Amniotic epithelial cell (primary cell): ENCODE data around the gene MBNL2.

Experiments used
- DNase-seq: peaks from one replicate; pipeline ENCODE4 v3.0.0-alpha.2; 2010; ENCODE audit warnings: low read depth

The MBNL2 gene

DNA sequence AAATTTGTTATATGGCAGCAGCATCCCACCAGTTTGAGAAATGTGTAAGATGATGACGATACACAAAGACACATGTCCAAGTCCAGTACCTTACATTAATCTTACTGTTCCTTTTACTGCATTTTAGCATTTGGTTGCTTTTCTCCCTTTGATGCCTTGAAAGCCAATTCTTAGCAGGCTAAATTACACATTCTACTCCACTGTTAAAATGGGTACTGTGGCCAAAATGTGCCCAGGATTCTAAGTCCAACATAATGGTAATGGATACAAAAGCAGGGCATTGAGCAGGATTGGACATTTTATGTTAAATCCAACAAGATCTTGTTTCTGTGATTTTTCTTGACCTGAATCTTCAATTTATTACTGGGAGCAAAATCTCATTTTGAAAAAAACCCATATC lies 159.1 kb downstream of the MBNL2 start:
- no peak for DNase-seq

DNA sequence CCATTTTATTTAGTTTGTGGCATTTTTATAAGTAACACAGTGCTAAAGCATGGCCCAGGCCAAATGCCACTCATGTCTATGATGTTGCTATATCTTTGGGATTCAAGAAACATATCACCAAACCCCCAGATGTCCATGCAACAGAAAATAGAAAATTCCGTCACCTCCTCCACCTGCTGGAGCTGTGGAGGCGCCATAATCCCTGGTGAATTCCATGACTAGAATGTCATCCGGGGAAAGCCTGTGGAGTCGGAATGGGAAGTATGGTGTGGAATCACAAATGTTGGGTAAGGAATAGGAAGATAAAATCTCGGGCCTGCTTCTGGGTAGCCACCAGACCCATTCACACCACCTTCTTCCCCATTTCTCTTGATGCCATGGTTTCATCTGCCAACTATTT lies 160.1 kb downstream of the MBNL2 start:
- DNase-seq: no peak

DNA sequence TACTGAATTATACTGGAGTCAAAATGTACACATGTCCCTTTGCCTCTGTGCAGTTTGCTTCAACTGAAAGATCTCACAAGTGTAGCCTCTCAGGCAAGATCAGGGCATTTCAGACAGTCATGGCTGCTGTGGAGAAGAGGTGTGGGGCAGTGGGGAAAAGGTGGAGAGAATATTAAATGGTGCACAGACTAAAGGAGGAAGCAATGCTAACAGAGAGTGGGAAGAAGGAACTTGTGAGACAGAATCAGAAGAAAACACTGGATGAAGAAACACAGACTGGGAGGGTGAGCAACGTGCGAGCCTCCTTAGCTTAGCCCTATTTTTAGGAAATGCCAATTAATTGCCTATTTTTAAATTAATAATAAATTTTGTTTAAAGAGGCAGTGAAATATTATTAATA lies 162.2 kb downstream of the MBNL2 start:
- DNase-seq: no peak

DNA sequence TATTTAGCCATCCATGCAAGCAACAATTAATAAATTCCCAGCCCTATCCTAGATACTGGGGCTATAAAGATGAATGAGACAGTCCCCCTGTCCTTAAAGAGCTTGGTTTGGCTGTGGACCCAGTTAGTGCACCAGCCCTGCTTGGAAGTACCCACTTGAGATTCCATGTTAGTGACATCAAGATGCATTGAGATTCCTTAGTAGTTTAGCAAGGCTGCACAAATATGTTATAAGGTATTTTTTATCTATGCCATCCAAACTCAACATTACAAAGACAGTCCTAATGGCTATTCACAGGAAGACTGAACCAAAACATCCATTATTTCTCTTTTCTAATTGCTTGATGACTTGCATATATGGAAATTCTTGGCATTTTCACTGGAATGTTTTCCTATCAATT lies 163.0 kb downstream of the MBNL2 start:
- no peak for DNase-seq

DNA sequence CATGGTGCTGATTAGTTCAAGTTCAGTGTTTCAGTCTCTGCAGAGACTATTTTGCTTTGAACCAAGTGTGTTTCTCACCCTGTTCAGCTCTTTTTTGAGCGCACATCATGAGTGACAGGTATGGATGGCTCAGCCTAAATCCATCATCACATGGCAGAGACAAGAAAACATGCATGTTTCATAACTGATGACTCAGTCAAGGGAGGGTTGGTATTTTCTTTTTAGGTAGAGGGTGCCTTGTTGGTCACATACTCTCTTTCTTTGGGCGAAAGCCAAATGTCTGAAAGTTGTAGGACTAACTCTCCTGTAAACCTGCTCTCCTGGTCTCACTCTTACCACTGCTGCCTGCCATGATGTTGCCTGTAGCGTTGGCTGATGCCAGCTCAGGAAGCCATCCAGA lies 163.7 kb downstream of the MBNL2 start:
- peak; percentile 27 for DNase-seq

DNA sequence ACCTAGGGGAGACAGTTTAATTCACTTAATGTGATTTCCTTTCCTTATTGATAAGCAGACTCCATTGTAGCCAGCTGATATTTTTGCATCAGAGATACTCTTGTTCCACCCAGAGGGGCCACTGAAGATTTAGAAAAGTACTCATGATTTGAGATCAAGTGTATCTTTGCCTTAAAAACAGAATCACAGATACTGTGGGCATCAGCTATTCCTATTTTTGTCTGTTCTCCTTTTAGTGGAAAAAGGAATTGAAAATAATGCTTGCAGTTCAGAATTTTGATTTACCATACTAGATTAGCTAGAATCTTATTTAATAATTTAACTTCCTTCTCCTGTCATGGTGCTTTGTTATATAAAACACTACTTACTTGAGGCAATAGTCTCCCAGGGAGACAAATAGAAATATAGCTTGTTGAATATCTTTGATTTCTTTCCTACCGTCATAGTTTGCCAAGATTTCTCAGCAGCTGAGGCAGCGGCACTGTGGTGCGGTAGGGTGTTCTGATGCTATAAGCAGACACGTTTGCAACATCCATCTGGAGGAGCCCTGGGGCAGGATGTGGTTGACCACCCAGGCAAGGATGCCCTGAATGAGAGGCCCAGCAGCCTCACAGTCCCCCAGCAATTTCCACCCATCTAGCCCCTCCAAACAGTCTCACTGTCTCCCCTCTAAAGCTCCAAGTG lies 164.8 kb downstream of the MBNL2 start:
- DNase-seq: peak; percentile 16

DNA sequence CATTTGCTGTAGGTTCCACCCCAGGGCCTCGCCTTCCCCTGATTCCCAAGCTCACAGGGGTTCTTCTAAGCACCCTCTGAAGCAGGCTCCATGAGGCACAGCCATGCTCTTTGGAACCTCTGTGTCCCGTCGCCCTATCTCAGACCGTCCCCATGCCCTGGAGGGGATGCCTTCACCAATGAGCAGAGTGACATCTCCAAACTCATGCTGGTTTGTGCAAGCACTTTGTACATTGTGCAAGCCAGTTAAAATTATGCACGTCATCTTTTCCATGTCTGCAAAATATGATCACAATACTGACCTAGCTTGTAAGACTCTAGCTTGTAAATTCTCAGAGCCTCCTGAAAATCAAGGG lies 165.3 kb downstream of the MBNL2 start:
- DNase-seq: no peak

DNA sequence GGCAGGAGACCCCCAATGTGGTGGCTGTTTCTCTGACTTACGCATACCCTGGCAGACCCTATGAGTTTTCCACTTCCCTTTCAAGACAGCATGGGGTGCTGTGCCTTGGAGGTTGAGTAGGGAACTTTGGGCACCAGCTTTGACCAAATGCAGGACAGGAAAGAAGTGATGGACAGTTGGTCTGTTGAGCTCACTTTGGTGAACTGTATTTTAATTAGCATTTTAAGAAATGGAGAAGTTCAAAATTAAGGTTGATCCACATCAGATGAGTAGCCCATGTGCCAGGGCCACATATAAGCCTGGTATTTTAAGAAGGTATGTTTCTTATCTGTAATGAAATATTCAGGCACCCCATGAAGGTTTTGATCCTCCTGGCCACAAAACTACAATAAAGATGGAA lies 165.8 kb downstream of the MBNL2 start:
- no peak for DNase-seq

DNA sequence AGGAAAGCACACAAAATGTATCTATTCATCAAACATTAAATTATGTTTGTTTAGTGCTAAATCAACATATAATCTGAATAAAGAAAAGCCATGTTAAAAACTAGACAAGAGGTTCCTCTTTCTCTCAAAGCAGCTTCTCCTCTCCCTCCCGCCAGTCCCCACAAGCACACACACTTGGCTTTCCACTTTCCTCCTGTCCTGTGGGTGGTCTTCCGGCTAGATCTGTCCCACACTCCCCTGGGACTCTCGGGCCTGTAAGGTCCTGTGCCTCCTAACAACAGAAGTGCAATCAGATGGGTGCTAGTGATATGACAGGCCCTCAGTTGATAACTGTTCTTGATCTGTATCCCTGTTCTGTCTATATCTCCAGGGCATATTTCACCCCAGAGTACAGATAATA lies 166.2 kb downstream of the MBNL2 start:
- no peak for DNase-seq

DNA sequence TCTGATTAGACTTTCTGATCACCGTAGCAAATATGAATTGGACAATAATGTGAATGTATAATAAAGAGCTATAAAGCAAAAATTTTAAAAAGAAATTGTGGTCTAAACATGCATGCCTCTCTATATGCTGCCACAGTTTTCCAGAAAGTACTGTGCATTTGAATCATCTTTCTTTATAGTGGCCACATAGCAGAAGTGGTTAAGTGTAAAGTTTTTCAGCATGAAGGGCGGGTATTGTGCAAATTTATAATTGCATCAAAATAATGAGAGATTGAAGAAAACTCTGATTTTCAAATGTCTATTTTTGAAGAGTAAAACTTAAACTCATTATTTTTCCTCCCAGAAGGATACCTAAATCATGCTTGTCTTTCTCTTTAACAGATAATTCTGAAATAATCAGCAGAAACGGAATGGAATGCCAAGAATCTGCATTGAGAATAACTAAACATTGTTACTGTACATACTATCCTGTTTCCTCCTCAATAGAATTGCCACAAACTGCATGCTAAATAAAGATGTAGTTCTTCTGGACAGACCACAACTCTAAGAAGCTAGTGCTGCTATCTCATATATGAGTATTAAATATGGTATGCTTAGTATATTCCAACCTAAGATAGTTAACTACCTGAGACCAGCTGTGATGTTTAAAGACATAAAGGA lies 168.9 kb downstream of the MBNL2 start:
- DNase-seq: peak; percentile 52

DNA sequence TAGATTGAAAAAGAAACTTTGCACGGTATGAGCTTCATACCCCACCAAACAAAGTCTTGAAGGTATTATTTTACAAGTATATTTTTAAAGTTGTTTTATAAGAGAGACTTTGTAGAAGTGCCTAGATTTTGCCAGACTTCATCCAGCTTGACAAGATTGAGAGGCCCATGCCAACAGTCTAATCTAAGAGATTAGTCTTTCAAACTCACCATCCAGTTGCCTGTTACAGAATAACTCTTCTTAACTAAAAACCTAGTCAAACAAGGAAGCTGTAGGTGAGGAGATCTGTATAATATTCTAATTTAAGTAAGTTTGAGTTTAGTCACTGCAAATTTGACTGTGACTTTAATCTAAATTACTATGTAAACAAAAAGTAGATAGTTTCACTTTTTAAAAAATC lies 169.9 kb downstream of the MBNL2 start:
- peak; percentile 9 for DNase-seq

DNA sequence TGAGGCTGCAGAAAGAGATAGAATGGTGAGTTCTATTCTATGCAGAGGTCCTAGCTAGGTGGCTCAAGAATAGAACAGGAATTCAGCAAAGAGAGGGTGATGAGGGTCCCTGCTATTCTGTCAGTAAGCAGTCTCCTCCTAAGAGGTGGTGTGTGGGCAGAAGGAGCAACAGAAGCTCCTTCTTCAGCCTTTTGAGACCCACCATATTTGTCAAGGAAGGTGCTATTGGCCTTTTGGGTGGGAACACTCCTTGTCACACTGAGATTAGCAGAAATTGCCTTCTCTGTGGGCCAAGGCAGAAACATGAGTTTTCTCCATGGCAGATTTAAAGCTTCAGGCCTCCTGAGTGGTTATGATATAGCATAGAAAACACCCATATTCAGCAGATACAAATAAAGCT lies 172.4 kb downstream of the MBNL2 start:
- DNase-seq: no peak

DNA sequence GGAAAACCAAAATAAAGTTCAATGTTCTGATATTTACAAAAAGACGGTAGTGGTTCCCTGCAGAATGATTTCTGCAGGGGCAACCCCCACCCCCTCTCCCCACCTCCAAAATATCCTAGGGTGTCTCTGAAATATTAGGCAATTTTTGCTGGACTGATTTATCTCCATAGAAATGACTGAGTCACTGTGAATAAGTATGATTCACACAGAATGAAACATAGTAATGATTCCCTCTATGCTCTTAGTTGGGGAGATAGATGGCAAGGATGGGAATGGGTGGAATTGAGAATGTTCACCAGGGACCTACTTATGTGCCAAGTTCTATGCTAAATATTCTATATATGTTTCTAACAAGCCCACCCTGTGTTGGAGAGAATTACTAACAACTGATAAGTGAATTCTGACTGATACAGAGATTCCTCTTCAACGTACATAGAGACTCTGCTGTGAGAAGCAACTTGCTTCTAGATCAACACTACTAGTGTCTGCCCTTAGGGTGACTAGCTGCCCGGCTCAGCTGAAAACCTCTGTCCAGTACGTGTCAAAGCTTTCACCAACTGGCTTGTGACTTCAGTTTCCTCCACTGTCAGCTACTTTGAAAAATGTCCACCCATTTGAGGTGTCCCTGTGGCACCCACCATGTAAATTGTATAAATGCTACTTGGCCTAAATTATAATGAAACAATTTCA lies 173.5 kb downstream of the MBNL2 start:
- DNase-seq: peak; percentile 60

DNA sequence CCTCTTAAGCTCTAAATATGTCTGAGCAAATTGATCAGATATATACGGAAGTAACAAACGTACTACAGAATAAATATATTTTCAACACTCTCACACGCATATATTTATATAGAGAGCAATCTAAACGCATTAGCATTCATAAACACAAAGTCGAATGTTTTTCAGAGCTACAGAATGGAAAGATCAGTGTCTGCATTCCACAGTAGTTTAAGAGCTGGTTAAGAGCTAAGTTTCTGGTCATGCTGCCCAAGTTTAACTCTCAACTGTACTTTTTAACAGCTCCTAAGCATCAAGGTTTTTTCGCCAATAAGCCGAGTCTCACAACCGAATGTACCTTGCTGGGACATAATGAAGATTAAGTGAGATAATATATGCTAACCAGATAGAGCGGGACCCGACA lies 175.1 kb downstream of the MBNL2 start:
- no peak for DNase-seq

DNA sequence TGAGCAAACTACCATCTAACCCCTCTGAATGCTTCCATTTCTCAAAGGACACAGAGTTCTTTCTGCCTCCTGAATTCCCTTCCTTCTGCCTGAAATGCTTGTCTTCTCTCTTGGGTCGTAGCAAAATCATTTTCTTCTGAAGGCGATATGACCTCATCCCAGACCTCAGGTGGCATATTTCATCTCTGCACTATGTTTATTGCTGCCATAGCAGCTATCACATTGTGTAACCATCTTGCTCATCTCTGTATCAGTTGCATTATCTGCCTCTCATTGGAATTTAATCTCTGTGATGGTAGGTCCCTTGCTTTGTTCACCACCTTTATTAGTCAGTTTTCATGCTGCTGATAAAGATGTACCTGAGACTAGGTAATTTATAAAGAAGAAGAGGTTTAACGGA lies 179.3 kb downstream of the MBNL2 start:
- peak; percentile 49 for DNase-seq

DNA sequence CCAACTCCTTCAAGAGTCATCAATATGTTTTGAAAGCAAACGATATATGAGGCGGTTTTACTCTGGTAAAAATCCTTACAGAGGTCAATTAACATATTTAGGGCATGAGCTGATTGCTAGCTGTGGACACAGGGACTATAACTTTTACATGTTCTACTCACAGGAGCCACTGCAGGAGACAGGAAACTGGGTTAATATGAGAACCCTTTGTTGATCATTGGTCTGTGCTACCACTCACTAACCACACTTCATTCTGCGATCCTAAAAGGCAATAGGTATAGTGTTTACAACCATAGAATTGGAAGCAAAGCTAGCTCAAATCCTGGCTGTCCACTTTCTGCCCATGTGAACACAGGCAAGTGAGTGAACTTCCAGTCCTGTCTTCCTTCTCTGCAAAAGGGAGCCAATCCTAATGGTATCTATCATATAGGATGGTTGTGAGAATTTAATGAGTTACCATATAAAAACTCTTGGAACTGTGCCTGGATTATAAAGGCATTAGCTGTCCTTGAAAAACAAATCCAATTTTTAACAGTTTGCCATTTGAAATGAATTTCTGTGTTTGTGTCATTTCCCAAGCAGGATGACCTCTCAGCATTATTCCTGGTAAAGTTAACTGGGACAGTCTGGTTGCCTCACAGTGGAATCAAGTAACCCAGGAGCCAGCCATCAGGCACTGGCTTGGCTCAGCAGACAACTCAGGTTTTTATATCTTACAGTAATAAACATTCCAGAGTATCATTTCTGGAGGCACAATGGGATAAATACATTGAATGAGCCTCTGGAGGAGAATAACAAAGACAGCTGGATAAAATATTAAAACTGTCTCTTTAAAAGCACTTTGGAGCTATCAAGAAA lies 182.0 kb downstream of the MBNL2 start:
- DNase-seq: no peak

DNA sequence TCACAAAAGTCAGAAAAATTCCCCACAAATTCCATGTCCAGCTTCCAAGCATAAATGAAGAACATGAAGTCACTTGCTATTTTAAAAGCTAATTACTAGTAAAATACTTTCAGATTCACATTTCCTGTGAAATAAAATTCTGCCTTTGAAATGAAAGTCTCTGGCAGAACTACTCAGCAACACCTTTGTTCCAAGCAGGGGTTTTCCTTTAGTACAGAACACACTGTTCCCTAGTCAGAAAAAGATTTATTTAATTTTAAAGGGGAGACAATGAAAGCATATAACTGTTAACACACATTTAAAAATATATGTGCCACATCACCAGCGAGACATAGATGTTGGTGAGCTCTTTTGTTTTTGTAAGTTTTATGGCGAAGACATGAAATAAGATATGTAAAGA lies 185.4 kb downstream of the MBNL2 start:
- DNase-seq: no peak

DNA sequence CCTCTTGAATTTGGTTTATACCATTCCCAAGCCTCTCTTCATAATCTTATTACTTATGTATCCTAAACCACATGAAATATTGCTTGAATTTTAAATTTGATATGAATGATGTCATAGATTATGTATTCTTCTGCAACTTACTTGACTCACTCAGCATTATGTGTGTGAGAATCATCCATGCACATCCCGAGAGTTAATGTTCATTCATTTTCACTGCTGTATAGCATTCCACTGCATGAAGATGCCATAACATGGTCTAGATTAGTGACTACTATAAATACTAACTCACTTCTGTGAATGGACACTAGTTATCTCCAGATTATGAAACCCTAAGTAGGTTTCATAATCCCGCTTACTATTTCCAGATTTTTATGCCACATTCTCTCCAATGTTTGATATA lies 186.8 kb downstream of the MBNL2 start:
- DNase-seq: no peak

DNA sequence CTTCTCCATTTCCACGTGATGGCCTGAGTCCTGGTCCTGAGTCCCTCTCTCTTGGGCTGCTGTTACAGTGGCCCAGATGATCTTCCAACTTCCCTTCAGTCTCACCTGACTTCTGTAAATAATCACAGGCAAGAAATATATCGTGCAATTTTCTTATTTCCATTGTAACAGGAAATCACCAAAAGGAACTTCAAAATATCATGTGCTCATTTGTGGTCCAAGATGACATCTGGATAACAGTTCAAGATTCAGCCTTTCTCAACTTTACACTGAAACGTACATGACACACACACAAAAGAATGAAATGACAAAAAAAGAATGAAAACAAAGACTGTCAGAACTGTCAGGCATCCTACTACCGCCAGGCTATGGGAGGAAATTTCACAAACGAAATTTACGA lies 189.9 kb downstream of the MBNL2 start:
- DNase-seq: no peak

DNA sequence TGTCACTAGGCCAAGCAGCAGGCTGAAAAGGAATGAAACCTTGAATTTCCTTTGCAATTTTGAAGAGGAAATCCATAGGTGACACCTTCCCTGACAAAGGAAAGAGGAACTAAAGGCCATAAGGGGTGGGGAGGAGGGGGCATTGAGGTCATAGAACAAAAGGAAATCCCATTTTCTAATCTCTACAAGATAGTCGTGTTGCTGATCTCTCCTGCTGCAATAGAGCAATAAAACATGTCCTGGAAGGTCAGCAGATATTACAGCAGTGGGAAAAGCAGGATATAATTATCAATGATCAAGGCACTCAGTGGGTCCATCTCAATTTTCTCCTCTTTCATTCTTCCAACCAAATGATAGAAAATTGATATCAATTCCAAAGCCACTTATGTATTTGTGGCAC lies 191.6 kb downstream of the MBNL2 start:
- no peak for DNase-seq

DNA sequence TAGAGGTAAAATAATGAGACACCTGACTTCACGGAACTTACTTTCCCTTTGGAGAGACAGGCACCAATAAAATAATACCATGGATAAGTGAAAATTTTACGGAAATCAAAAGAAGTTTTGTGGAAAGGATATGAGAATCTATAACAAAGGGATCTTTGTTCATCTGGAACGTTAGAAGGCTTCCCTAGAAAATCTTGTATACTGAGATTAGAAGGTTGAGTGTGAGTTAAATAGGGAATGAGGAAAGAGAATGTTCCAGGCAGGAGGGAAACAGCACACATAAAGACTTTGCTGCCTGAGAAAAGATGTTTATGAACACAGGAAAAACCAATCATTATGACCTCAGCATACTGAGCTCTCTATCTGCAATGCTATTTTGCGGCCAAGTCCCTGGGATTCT lies 192.3 kb downstream of the MBNL2 start:
- DNase-seq: no peak

DNA sequence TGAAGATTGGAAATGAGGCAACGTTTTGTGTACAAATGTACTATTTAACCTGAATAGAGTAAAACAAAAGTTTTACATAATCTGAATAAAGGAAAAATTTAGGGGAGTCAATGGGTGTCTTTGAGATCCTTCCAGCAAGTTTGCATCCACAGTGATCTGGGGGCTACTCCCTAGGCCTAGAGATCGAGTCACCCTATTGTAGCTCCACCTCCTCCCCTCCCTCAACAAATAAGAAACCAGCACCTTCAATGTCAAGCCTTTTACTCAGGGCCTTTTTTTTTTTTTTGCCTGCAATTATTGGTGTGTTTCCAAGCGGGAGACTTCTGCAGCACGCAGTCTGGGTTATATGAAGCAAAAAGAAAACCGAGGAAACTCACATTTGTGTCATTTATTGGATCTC lies 195.6 kb downstream of the MBNL2 start:
- DNase-seq: no peak
